ELF-1 (cell line): ENCODE data around the gene CLCN7.

Experiments
- DNase-seq: peaks from one replicate; pipeline ENCODE4 v3.0.0-alpha.2; 2016; ENCODE audit warnings: low read depth, low spot score

The CLCN7 gene

DNA sequence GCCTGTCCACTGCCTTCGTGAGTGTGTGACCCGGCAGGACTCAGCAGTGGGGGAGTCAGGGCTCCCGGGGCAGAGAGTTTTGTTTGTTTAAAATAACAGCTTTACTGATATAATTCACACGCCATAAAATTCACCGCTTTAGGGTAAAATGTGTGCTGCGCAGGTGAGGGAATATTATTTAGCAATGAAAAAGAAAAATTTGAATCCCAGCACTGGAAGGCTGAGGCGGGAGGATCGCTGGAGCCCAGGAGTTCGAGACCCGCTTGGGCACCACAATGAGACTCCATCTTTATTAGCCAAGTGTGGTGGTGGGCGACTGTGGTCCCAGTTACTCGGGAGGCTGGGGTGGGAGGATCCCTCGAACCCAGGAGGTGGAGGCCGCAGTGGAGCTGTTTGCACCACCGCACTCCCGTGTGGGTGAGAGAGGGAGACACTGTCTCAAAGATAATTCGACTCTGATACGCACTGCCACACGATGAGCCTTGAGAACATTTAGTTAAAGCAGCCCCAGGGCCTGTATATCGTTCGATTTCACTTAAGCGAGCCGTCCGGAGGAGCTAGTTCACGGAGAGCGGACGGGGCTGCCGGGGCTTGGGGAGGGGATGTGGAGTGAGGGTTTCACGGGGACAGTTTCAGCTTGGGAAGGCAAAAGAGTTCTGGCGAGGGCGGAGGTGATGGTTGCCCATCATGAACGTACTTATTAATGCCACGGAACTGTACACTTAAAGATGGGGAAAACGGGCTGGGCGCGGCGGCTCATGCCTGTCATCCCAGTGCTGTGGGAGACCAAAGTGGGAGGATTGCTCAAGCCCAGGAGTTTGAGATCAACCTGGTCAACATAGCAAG, 28.5 kb upstream of the CLCN7 start:
- DNase-seq: no peak

DNA sequence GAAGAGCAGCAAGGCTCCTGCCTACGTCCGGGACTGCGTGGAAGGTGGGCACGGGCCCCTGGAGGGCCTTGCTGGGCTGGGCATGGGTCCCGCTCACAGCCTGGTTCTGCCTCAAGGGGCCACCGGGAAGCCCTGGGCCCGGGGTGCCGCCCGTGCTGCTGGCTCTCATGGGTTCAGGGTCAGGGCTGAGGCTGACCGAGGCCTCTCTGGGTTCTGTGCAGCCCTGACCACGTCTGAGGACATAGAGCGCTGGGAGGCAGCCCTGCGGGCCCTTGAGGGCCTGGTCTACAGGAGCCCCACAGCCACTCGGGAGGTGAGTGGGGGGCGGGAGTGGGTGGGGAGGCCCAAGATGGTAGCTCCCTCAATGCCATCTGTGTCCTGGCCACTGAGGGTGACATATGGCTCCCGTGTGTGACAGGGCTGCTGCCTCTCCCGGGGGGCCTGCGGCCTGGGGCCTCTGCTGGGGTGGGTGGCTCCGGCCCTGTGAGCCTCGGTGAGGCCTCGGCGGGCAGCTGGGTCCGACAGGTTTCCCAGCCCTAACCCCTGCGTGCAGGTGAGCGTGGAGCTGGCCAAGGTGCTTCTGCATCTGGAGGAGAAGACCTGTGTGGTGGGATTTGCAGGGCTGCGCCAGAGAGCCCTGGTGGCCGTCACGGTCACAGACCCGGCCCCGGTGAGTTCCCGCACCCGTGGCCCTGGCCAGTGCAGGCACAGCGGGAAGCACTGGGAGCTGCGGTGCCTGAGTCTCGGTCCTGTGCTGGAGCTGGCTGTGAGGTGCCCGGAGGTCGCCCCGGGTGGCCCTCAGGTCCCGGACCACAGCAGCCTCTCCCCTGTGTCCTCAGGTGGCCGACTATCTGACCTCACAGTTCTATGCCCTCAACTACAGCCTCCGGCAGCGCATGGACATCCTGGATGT, 27.5 kb upstream of the CLCN7 start:
- no peak for DNase-seq

DNA sequence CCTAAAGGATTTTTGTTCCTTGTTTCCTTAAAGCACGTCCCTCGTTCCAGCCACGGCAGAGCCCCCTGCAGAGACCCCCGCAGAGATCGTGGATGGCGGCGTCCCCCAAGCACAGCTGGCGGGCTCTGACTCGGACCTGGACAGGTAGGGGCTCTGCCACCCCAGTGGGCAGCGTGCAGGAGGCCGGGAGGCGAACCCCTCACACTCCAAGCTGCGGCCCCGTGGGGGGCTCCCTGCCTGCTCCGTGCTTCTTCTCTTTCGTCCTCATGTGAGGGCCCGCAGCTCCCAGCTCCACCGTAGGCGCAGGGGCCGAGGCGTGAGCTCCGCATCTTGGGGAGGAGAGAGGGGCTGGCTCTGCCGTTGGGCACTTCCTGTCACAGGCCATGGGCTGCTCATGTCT, 26.8 kb upstream of the CLCN7 start:
- no peak for DNase-seq

DNA sequence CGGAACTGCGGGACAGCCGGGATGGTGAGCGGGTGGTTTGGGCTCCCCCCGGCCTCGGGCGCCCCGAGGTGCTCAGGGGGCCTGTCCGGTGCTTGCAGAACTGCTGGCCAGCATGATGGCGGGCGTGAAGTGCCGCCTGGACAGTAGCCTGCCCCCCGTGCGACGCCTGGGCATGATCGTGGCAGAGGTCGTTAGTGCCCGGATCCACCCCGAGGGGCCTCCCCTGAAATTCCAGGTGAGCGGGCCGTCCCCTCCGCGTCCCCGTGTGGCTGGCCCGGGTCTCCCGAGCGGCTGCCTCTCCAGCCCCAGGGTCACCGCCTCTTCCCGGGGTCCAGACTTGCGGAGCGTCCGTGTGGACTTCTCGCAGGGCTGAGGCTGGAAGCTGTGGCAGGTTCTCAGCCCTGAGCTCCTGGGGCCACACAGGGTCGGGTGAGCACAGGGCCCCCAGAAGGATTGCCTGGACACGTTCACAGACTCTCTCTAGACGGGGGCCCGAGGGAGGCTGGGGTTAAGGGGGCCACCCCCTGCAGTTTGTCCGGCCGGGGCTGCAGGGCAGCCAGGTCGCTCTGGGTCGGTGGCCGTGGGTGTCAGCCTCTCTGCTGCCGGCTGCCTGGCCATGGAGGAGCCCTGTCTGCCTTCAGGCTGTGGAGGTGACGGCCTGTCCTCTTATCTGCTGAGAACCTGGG, 25.8 kb upstream of the CLCN7 start:
- DNase-seq: no peak

DNA sequence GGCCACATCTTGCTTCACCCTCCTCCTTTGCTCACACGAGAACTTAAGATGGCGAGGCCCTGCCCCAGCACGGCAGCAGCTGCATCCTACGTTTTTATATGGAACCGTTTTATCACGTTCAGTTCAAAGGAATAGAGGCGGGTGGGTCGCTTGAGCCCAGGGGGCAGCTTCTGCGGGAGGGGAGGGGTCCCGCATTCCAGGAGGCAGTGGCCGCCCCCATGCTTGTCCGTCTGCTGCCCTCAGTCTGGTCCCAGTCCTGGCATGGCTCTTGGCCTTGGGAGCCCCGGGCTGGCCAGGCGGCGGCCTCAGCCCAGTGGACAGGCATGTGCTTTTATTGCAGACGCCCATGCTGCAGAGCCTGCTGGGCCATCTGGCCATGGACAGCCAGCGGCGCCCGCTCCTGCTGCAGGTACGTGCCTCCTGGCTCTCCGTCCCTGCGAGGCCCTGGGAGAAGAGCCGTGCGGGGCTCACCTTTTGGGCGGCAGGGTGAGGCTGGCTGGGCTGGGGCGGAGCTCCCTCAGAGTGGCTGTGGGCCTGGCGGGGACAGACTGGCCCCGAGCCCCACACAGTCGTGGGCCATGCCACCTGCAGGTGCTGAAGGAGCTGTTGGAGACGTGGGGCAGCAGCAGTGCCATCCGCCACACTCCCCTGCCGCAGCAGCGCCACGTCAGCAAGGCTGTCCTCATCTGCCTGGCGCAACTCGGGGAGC, 25.1 kb upstream of the CLCN7 start:
- DNase-seq: no peak

DNA sequence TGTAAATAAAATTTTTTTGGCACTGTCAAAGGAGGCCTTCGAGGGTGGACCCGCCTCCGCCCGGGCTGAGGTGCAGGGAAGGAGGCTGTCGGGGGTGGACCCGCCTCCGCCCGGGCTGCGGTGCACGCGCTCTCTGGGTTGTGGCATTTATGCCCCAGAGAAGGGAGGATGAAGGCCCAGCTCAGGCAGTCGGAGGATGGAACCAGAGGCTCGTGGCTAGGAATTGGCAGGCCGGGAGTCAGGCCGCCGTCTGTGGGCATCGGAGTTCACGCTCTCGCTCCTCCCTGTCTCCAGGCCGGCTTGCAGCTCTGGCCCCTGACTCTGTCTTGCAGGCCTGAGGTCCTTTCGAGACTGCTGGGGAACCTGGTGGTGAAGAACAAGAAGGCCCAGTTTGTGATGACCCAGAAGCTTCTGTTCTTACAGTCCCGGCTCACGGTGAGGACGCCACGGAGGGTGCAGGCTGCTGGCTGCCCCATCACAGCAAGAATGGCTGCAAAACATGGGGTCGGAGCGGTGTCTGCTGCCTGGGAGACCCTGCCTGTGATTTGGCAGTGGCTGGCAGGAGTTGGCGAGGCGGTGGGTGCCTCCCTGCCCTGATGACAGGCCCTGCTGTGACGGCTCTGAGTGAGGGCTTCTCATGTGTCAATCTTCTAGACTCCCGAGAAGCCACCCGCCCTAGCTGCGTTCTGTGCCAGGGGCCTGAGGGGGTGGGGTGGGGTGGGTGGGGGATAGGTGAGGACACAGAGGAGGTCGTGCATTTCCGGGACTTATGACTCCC, 24.3 kb upstream of the CLCN7 start:
- no peak for DNase-seq

DNA sequence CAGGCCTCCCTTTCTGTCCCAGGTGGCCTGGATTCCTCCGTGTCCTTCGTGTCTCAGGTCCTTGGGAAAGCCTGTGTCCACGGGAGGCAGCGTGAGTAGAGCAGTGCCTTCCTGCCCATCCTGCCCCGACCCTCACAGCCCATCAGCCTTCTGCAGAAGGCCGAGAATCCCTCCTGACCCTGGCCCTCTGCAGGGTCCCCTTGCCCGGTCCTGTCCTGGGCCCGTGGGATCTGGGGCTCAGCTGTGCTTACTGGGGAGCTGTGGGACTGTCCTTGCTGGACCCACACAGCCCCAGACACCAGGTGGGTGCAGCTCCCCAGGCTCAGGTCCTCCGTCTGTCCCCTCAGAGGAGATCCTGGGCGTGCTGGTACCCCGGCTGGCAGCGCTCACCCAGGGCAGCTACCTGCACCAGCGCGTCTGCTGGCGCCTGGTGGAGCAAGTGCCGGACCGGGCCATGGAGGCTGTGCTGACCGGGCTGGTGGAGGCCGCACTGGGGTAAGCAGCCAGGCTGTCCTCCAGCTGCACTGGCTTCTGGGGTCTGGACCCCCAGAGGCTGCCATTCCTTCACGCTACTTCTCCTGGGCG, 22.3 kb upstream of the CLCN7 start:
- DNase-seq: no peak

DNA sequence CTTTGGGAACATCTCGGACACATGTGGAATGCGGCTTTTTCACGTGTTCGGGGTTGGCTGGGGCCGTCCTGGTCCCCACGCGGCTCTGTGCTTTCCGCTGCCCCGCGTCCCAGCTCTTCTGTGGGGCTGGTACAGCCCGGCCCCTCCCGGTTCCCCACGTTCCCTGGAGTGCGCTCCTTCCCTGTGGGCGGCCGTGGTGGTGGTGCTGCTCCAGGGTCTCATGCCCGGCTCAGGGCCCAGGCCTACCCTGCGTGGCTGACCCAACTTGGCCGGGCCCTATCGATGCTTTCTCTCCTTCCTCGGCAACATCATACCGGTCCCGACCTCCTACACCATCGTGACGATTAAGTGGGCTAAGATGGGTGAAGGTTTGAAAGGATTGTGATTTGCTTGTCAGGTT, 21.6 kb upstream of the CLCN7 start:
- no peak for DNase-seq

DNA sequence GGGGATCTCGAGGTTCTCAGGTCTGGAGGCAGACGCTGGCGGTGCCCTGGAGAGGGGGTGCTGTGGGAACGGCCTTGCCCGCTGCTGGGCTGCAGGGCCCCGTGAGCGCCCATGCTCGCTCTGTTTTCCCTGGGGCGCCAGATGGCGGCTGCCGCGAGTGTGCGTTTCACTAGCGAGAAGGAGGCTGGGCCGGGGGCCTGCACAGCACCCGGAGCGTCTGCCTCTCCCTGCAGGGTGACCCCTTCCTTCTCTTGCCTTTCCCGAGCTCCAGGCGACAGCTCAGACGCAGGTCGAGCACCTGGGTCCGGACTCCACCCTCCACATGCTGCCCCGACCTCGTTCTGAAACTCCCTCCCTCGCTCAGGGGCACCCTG, 21.0 kb upstream of the CLCN7 start:
- no peak for DNase-seq

DNA sequence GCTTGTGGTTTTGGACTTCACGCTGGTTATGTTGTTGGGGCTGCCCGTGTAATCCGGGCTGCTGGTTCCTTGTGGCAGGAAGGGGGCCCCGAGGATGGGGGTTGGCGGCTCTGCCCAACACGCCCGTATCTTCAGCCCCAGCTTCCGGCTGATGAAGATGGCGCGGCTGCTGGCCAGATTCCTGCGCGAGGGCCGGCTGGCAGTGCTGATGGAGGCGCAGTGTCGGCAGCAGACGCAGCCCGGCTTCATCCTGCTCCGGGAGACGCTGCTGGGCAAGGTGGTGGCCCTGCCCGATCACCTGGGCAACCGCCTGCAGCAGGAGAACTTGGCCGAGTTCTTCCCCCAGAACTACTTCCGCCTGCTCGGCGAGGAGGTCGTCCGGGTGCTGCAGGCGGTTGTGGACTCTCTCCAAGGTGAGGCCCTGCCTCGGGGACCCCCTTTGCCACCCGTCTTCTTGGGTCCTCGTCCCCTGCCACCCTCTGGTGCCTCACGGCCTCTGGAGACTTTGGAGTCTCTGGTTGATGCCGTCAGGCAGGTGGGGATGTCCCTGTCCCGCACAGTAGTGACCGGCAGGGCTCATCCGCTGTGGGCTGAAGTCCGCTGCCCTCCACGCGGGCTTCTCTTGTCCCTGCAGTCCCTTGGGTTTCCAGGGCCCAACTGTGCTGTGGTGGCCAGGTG, 20.5 kb upstream of the CLCN7 start:
- no peak for DNase-seq

DNA sequence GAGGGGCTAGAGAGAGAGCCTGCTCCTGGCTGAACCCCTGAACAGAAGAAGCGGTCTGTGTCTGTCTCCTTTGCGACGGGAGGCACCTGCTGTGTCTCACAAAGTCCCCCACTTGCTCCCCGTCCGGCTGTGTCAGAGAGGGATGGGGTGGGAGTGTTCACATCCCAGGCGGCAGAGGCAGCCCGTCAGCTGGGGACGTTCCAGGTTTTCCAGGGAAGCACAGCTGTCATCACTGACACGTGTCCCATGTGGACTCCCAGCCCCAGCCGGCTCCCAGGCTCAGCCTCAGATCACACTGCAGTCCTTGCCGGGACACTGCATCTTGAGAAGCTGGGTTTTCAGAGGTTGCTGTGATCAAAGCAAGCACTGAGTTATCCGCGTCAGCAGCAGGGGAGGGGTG, 19.9 kb upstream of the CLCN7 start:
- DNase-seq: no peak

DNA sequence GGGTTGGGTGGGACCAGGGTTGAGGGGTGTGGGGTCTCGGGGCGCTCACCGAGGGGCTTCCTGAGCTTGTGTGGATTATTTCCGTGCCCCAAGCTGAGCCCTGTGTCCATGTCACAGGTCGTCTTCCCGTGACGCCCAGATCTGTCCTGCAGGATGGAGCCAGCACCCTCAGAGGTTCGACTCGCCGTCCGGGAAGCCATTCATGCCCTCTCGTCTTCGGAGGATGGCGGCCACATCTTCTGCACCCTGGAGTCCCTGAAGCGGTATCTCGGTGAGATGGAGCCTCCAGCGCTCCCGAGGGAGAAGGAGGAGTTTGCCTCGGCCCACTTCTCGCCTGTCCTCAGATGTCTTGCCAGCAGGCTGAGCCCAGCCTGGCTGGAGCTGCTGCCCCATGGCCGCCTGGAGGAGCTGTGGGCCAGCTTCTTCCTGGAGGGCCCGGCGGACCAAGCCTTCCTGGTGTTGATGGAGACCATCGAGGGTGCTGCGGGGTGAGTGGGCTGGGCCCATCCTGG, 19.4 kb upstream of the CLCN7 start:
- peak; percentile 70 for DNase-seq

DNA sequence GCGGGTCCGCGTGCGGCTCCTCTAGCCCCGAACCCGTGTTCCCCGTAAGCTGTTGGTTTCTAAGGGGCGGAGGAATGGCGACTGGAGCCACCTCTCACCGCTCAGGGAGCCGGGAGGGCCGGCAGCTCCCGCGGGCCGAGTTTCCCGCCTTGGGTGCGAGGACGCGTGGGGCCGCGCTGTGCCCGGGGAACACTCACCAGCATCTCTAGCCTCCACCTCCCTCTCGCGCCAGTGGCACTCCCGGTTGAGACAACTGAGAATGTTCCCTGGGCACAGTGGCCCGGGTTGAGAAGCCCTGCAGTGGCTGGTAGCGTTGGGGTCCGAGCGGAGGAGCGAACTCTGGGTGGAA, 18.9 kb upstream of the CLCN7 start:
- DNase-seq: peak; percentile 24

DNA sequence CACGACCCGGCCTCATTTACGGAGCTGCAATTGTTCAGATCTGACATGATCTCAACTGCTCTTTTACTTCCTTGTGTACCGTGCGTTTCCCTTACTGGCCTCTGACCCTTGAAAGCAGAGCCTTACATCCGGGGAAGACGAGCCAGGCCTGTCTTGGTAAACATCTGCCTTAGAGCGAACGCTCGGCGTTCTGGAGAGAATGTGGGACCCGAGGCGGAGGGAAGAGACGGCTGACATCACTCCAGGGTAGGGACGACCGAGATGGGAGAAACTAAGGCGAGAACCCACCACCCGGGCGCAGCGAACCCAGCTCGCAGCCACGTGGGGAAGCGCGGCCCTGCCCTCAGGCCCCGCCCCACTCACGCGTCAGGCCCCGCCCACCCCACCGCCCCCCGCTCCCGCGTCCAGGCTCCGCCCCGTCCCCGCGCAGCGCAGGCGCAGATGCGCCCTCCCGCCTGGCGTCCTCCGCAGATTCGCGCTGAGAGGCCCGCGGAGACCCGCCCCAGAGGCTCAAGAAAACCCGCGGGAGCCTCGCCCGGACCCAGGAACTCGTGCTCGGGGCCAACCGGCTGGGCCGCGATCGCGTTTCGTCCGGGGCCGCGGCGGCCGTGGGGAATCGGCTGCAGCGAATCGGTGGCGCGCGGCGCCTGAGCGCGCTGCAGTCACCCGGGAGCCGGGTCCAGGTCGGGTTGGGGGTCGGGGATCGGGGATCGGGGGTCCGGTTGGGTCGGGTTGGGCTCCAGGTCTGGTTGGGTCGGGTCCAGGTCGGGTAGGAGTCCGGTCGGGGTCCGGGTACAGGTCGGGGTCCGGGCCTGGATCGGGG, 18.3 kb upstream of the CLCN7 start, which contains the start of gene TELO2:
Gene TELO2 (plus strand): TSS at position 438 of the 823 bp plus-strand sequence. CDS start 922 bp downstream, outside the sequence.
- peak; percentile 85 for DNase-seq

DNA sequence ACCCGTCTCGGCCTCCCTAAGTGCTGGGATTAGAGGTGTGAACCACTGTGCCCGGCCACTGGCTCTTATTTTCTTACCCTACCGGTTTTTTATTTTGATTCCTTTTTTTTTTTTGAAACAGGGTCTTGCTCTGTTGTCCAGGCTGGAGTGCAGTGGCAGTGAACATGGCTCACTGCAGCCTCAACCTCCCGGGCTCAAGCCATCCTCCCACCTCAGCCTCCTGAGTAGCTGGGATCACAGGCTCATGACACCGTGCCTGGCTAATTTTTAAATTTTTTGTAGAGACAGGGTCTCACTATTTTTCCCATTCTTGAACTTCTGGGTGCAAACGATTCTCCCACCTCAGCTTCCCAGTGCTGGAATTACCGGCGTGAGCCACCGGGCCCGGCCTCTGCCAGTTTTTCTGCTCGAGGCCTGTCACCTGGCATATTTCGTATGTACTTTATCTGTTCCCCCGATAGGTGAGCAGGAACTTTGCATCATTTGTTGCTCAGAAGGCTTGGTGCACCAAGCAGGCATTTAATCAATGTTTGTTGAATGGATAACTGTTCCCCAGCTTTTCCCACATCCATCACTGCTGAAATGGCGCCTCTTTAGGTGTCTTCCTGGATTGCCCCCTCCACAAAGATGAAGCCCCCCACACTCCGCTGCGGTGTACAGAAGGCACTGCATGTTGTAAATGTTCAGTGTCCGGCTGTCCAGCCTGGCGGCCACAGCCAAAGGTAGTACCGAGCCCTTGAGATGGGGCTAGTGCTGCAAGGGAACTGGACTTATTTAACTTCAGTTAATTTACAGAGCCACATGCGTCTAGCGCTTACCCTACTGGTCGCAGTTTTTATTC, 17.5 kb upstream of the CLCN7 start:
- no peak for DNase-seq

DNA sequence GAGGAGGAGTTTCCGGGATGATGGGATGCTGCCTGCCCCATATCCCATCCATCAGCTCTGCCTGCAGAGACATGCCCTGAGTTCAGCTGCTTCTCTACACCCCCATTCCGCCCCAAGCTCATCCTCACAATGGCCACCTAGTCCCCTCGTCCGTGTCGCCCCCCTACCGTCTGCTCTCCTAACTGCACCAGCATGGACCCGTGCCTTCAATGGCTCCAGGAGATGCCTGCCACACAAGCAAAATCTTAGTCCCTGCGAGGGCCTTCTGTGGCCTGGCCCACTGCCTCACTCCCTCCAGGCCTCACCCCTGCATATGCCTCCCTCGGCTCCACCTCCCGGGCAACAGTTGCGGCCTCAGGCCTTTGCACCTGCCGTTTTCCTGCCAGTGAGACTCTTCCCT, 16.5 kb upstream of the CLCN7 start:
- peak; percentile 23 for DNase-seq

DNA sequence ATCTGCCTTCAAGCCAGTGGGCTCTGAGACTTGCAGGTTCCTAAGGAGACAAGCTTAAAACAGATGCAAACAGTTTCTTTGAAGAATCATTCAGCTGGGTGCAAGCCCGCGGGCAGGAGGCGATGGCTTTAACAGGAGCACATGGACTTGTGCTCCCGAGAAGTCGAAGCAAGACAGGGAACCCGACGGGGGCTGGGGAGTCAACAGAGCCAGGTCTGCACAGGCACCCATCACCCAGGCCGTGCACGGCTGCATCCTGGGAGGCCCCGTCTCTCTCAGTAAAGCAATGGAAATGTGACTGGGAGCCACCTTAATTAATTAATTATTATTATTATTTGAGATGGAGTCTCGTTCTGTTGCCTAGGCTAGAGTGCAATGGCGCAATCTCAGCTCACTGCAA, 14.2 kb upstream of the CLCN7 start:
- DNase-seq: no peak

DNA sequence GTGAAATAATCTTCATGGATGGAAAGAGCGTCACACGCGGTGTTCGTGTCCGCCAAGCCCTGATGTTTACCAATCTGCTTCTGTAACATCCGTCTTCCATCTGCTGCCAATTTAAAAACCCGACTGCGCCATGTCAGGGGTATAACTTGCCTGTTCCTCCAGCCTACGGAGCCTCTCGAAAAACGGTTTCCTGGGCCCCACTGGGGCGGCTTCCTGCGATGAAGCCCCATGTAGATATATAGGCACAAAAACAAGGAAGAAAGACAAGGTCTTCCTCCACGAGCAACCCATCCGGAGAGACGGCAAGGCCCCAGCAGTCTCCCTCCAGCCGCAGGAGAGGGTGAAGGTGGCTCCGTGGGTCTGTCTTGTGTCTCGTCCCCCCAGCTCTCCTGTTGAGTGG, 13.8 kb upstream of the CLCN7 start, which contains the start of gene PTX4:
Gene PTX4 (minus strand): TSS at position 326 of the 400 bp plus-strand sequence. CDS start 35 bp downstream, at position 291.
- DNase-seq: no peak
